Measurements from ENCODE around the gene CDH19. TPM values are rescaled to one million over a fixed set of nuclear protein-coding genes. Genes with fewer than 3 reads are reported as not detected.

The CDH19 gene
- total RNA-seq, 1 experiment from 2014 or later: not detected

DNA sequence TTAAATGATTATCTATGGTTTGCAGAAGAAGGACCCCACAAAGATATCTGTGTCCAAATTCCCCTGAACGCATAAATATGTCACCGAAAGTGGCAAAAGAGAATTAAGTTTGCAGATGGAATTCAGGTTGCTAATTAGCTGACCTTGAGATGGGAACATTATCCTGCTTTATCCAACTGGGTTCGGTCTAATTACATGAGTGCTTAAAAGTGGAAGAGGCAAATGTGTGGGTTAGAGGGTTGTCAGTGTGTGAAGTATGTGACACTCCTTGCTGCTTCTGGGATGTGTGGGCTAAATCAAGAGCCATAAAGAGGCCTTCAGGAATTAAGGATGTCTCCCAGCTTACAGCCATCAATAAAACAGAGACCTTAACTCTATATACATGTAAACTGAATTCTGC lies 53.5 kb downstream of the CDH19 start:
- DNase-seq (ENCODE audit: low read depth, low spot score) (no peak), ATAC-seq (no peak)
- H3K79me2 ChIP-seq (ENCODE audit: insufficient read depth, low read length): no peaks in the 10 kb centered on the region
- H3K4me3 ChIP-seq (replicated peaks in 1 of 2; ENCODE audit: low read depth in 1 of 2, low read length in 2 of 2): no peak overlapping the region
- no peak overlapping the region for H3K27ac ChIP-seq (ENCODE audit: low read depth, low read length)
- H3K27me3 ChIP-seq (ENCODE audit: insufficient read depth, low read length): no peaks in the 10 kb centered on the region
- RAD21 ChIA-PET (ENCODE audit: low non-redundant PET in 1 of 2, low total read pairs in 2 of 2, uncharacterized antibody in 2 of 2, unreplicated experiment in 2 of 2): no interaction called here
- H3K36me3 ChIP-seq (ENCODE audit: control insufficient read depth in 1 of 2, insufficient read depth in 2 of 2, low read length in 2 of 2): no peaks in the 10 kb centered on the region
- no peak overlapping the region for H3K4me2 ChIP-seq (ENCODE audit: low read length)
- no peak overlapping the region for H2AFZ ChIP-seq (ENCODE audit: low read depth, low read length, poor library complexity, severe bottlenecking)
- no peaks in the 10 kb centered on the region for H3K4me1 ChIP-seq (ENCODE audit: control insufficient read depth in 1 of 2, insufficient read depth in 2 of 2, low read length in 2 of 2)
- H3K9me2 ChIP-seq (ENCODE audit: insufficient read depth): no peaks in the 10 kb centered on the region
- no peak overlapping the region for H3K9ac ChIP-seq (ENCODE audit: low read length)
- intact Hi-C loops (cut with micrococcal nuclease): no loop called here
- H3K9me3 ChIP-seq (ENCODE audit: control insufficient read depth in 1 of 2, insufficient read depth in 1 of 2, low read depth in 1 of 2, low read length in 2 of 2): peaks cover 10 to 27% of the 10 kb centered on the region in 2 experiments; a peak in 3 of 4 replicates
- POLR2A ChIA-PET: no interaction called here
- no peak for TF ChIP-seq RAD21 (IDR thresholded peaks at IDR 0.05; ENCODE audit: low read depth)
- TF ChIP-seq SIN3A (IDR thresholded peaks at IDR 0.05; ENCODE audit: low read depth): no peak
- no TSS peak for BruUV-seq (replicated peaks)
- CTCF ChIA-PET: no interaction called here
- no peaks in the 10 kb centered on the region for H4K20me1 ChIP-seq (ENCODE audit: insufficient read depth)

DNA sequence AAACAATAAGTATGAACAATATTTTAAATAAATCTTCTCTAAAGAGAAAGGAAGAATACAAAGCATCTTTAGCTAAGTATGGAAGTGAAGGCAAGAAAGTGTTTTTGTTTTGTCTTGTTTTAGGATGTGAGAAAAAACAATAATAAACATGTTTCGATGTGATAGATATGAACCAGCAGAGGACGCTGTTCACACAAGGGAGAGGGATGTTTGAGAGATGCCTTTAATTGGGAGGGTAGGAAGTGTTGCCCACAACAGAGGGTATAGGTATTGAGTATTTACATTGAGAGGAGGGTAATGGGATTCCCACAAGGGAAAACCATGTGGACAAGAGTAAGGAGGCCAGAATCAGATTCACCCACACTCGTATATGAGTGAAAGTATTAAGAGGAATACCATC lies 55.1 kb downstream of the CDH19 start:
- no peak overlapping the region for H3K4me2 ChIP-seq (ENCODE audit: low read length)
- DNase-seq (ENCODE audit: low read depth, low spot score) (no peak), ATAC-seq (no peak)
- H3K9me3 ChIP-seq (ENCODE audit: control insufficient read depth in 1 of 2, insufficient read depth in 1 of 2, low read depth in 1 of 2, low read length in 2 of 2): peaks cover 7 to 27% of the 10 kb centered on the region in 2 experiments; a peak in 2 of 4 replicates
- ChIA-PET CTCF (no interaction called here), POLR2A (no interaction called here), RAD21 (ENCODE audit: low non-redundant PET in 1 of 2, low total read pairs in 2 of 2, uncharacterized antibody in 2 of 2, unreplicated experiment in 2 of 2) (no interaction called here)
- no peaks in the 10 kb centered on the region for H4K20me1 ChIP-seq (ENCODE audit: insufficient read depth)
- H3K9ac ChIP-seq (ENCODE audit: low read length): no peak overlapping the region
- intact Hi-C loops (cut with micrococcal nuclease): no loop called here
- no peaks in the 10 kb centered on the region for H3K27me3 ChIP-seq (ENCODE audit: insufficient read depth, low read length)
- no peak overlapping the region for H2AFZ ChIP-seq (ENCODE audit: low read depth, low read length, poor library complexity, severe bottlenecking)
- no TSS peak for BruUV-seq (replicated peaks)
- TF ChIP-seq ZFX (IDR thresholded peaks at IDR 0.05) (no peak), MAX (IDR thresholded peaks at IDR 0.05) (no peak), YY1 (IDR thresholded peaks at IDR 0.05; ENCODE audit: extremely low read depth, insufficient replicate concordance, low read depth, low read length) (no peak), TCF7L2 (IDR thresholded peaks at IDR 0.05; ENCODE audit: borderline replicate concordance, extremely low read depth, insufficient read depth, insufficient read length) (no peak), FOSL1 (IDR thresholded peaks at IDR 0.05; ENCODE audit: low read depth) (no peak), SIN3A (IDR thresholded peaks at IDR 0.05; ENCODE audit: low read depth) (no peak), POLR2AphosphoS5 (IDR thresholded peaks at IDR 0.05; ENCODE audit: low read depth, low read length) (no peak), ELF1 (IDR thresholded peaks at IDR 0.05; ENCODE audit: borderline replicate concordance, low read depth) (no peak), CEBPB (IDR thresholded peaks at IDR 0.05; ENCODE audit: low read depth) (no peak), ZNF274 (IDR thresholded peaks at IDR 0.05; ENCODE audit: low read depth, low read length) (no peak), RAD21 (IDR thresholded peaks at IDR 0.05; ENCODE audit: low read depth) (no peak), CBX3 (IDR thresholded peaks at IDR 0.05; ENCODE audit: low read depth) (no peak), POLR2A (IDR thresholded peaks at IDR 0.05; ENCODE audit: borderline replicate concordance, extremely low read depth, insufficient read depth, insufficient read length) (no peak), JUND (IDR thresholded peaks at IDR 0.05) (no peak), EZH2 (IDR thresholded peaks at IDR 0.05) (no peak)
- no peaks in the 10 kb centered on the region for H3K9me2 ChIP-seq (ENCODE audit: insufficient read depth)
- H3K27ac ChIP-seq (ENCODE audit: low read depth, low read length): no peak overlapping the region
- no peaks in the 10 kb centered on the region for H3K79me2 ChIP-seq (ENCODE audit: insufficient read depth, low read length)
- no peaks in the 10 kb centered on the region for H3K4me1 ChIP-seq (ENCODE audit: control insufficient read depth in 1 of 2, insufficient read depth in 2 of 2, low read length in 2 of 2)
- no peaks in the 10 kb centered on the region for H3K36me3 ChIP-seq (ENCODE audit: control insufficient read depth in 1 of 2, insufficient read depth in 2 of 2, low read length in 2 of 2)
- no peak overlapping the region for H3K4me3 ChIP-seq (replicated peaks in 1 of 2; ENCODE audit: low read depth in 1 of 2, low read length in 2 of 2)

Data from HCT116 (cell line).